Measurements from ENCODE around the gene SH2D2A. TPM values are rescaled to one million over a fixed set of nuclear protein-coding genes. Genes with fewer than 3 reads are reported as not detected.

The SH2D2A gene
- total and polyA plus RNA-seq, 9 of the 15 experiments (the other 6 are each of a cell fraction or from before 2014, with no cell fraction given): 0.89 to 33.6 (median 6.9) TPM

DNA sequence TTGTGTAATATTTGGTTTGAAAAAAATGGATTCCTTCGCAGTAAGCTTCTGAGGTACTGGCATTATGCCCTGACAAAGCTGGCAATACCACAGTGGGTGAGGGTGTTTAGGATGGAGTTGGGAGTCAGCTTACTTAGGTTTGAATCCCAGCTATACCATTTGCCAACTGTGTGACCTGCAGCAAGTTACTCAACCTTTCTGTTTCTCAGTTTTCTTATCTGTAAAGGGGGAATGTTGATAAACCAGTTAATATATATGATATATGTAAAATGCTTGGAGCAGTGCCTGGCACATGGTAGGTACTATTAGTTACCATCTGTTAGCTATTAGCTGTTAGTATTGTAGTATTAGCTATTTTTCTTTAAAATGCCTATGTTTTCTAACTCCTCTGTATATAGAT lies 60.3 kb downstream of the SH2D2A start:
- H3K9me3 ChIP-seq (replicated peaks; ENCODE audit: control insufficient read depth, insufficient read depth, low read depth, low read length): no peaks in the 10 kb centered on the region
- ATAC-seq (no peak), DNase-seq (ENCODE audit: extremely low read depth in 1 of 4, low spot score in 3 of 4) (no peak), FAIRE-seq (no peak)
- H4K20me1 ChIP-seq (replicated peaks; ENCODE audit: control insufficient read depth, insufficient read depth, low read length): no peaks in the 10 kb centered on the region
- BruUV-seq (replicated peaks): no TSS peak
- ChIA-PET POLR2A (interaction anchor here (0.9 to 4.6 kb wide), 5 partner anchors 10 to 67 kb away, joined by 3 to 27 read pairs (median 4); partner anchors contain the start of genes ISG20L2, METTL25B, MRPL24 and PRCC), CTCF (ENCODE audit: low intra/inter-chr PET ratio) (no interaction called here)
- peaks cover 40 to 42% of the 10 kb centered on the region in 2 experiments; a peak in 4 of 5 replicates for H3K4me1 ChIP-seq (replicated peaks in 1 of 2; ENCODE audit: control insufficient read depth in 2 of 2, insufficient read depth in 2 of 2, low read length in 2 of 2)
- H3K36me3 ChIP-seq (ENCODE audit: control insufficient read depth, insufficient read depth, low read length): no peaks in the 10 kb centered on the region
- H3K27ac ChIP-seq (ENCODE audit: extremely low read depth, low read depth, low read length): no peak overlapping the region
- no peak overlapping the region for H2AFZ ChIP-seq (ENCODE audit: low read depth, low read length)
- H3K9me1 ChIP-seq (ENCODE audit: control insufficient read depth, insufficient read depth, low read length): no peaks in the 10 kb centered on the region
- no peaks in the 10 kb centered on the region for H3K27me3 ChIP-seq (ENCODE audit: control insufficient read depth in 2 of 2, insufficient read depth in 2 of 2, low read length in 2 of 2)
- intact Hi-C loops (cut with micrococcal nuclease): no loop called here
- WGBS (ENCODE audit: insufficient coverage, low coverage, missing lambda C conversion rate): 86% methylated on average over 1 of the region's 1 CpG
- H3K9ac ChIP-seq (ENCODE audit: insufficient read depth in 1 of 2, low read depth in 2 of 2, low read length in 2 of 2): no peak overlapping the region
- H3K4me3 ChIP-seq: no peak overlapping the region
- H3K79me2 ChIP-seq (ENCODE audit: control insufficient read depth, insufficient read depth, low read length): peaks cover 34% of the 10 kb centered on the region
- H3K4me2 ChIP-seq (ENCODE audit: insufficient read depth, low read length): no peak overlapping the region
- in situ Hi-C loops (cut with MboI): no loop called here
- 0 out of 4 replicates have a peak, but pooled peaks of 1 of the 2 experiments have one; percentile 23 for TF ChIP-seq MAZ (CRISPR knock-in tag; conservative IDR thresholded peaks at IDR 0.05 in 1 of 2, IDR thresholded peaks at IDR 0.05 in 1 of 2)
- TF ChIP-seq MTF1 (CRISPR knock-in tag; IDR thresholded peaks at IDR 0.05; ENCODE audit: borderline replicate concordance): no peak
- peak in 1 of 2 experiments; percentile 57; a peak in 1 of 4 replicates for TF ChIP-seq KDM1A (IDR thresholded peaks at IDR 0.05)
- peak; percentile 84; the same call in 1 of the 2 replicates for TF ChIP-seq BCOR (IDR thresholded peaks at IDR 0.05)
- TF ChIP-seq ADNP (tag; IDR thresholded peaks at IDR 0.05): 0 out of 2 replicates have a peak, but pooled peaks have one; percentile 36
- TF ChIP-seq CGGBP1 (CRISPR knock-in tag; IDR thresholded peaks at IDR 0.05): no peak
- peak; percentile 58 for TF ChIP-seq ZFP36 (IDR thresholded peaks at IDR 0.05; ENCODE audit: low read depth, low read length, partially characterized antibody)
- peak; percentile 95 for TF ChIP-seq RBM25 (IDR thresholded peaks at IDR 0.05; ENCODE audit: low read depth, low read length, severe bottlenecking)
- TF ChIP-seq RCOR1 (IDR thresholded peaks at IDR 0.05; ENCODE audit: borderline replicate concordance in 1 of 2, low read depth in 2 of 2, low read length in 2 of 2): peak in 1 of 2 experiments; percentile 58; a peak in 2 of 4 replicates

Other genes with a start within 250 kb of the SH2D2A start
Only the 7 nearest of the 18 such genes appear.
- gene ISG20L2, start 88.1 kb downstream of the SH2D2A start, total RNA-seq (2014; rRNA removed): 34.3 and 40.7 TPM in 2 replicates
- gene ISG20L2, start 88.1 kb downstream of the SH2D2A start, total RNA-seq (2014; rRNA removed; fragmentation: Illumina TruSeq; extraction: Trizol): 57.7 and 59.6 TPM in 2 replicates
- 52.6 and 53.3 TPM in 2 replicates for gene ISG20L2, start 88.1 kb downstream of the SH2D2A start, total RNA-seq (2015; rRNA removed; fragmentation: Illumina TruSeq; extraction: Trizol)
- gene ISG20L2, start 88.1 kb downstream of the SH2D2A start, total RNA-seq (2021): 46.3 and 50.3 TPM in 2 replicates
- 59.5 and 63.8 TPM in 2 replicates for gene ISG20L2, start 88.1 kb downstream of the SH2D2A start, polyA plus RNA-seq (2011; rRNA removed)
- gene ISG20L2, start 88.1 kb downstream of the SH2D2A start, polyA plus RNA-seq (2014; fragmentation: Illumina TruSeq; extraction: Trizol): 100 and 130 TPM in 2 replicates
- 10 to 100 TPM; 21.3 to 50.3 TPM for gene ISG20L2, start 88.1 kb downstream of the SH2D2A start, polyA plus RNA-seq (2014; fragmentation: Nextera tagmentation; extraction: Ambion mirVana)
- 41.5 and 50.9 TPM in 2 replicates for gene ISG20L2, start 88.1 kb downstream of the SH2D2A start, polyA plus RNA-seq (2014; rRNA removed)
- 103 and 134 TPM in 2 replicates for gene MRPL24, start 75.8 kb downstream of the SH2D2A start, total RNA-seq (2014; rRNA removed)
- gene MRPL24, start 75.8 kb downstream of the SH2D2A start, total RNA-seq (2014; rRNA removed; fragmentation: Illumina TruSeq; extraction: Trizol): 91.6 and 91.8 TPM in 2 replicates
- 105 and 113 TPM in 2 replicates for gene MRPL24, start 75.8 kb downstream of the SH2D2A start, total RNA-seq (2015; rRNA removed; fragmentation: Illumina TruSeq; extraction: Trizol)
- 74.0 and 74.3 TPM in 2 replicates for gene MRPL24, start 75.8 kb downstream of the SH2D2A start, total RNA-seq (2021)
- gene MRPL24, start 75.8 kb downstream of the SH2D2A start, polyA plus RNA-seq (2011; rRNA removed): 97.5 and 101 TPM in 2 replicates
- gene MRPL24, start 75.8 kb downstream of the SH2D2A start, polyA plus RNA-seq (2014; fragmentation: Illumina TruSeq; extraction: Trizol): 153 and 163 TPM in 2 replicates
- gene MRPL24, start 75.8 kb downstream of the SH2D2A start, polyA plus RNA-seq (2014; fragmentation: Nextera tagmentation; extraction: Ambion mirVana): 100 to 1,000 TPM; 206 to 267 TPM
- 115 and 141 TPM in 2 replicates for gene MRPL24, start 75.8 kb downstream of the SH2D2A start, polyA plus RNA-seq (2014; rRNA removed)
- gene HDGF, start 65.2 kb downstream of the SH2D2A start, total RNA-seq (2014; rRNA removed): 470 and 501 TPM in 2 replicates
- gene HDGF, start 65.2 kb downstream of the SH2D2A start, total RNA-seq (2014; rRNA removed; fragmentation: Illumina TruSeq; extraction: Trizol): 400 and 403 TPM in 2 replicates
- 392 and 404 TPM in 2 replicates for gene HDGF, start 65.2 kb downstream of the SH2D2A start, total RNA-seq (2015; rRNA removed; fragmentation: Illumina TruSeq; extraction: Trizol)
- gene HDGF, start 65.2 kb downstream of the SH2D2A start, total RNA-seq (2021): 390 and 425 TPM in 2 replicates
- 224 and 310 TPM in 2 replicates for gene HDGF, start 65.2 kb downstream of the SH2D2A start, polyA plus RNA-seq (2011; rRNA removed)
- 507 and 601 TPM in 2 replicates for gene HDGF, start 65.2 kb downstream of the SH2D2A start, polyA plus RNA-seq (2014; fragmentation: Illumina TruSeq; extraction: Trizol)
- 10 to 100 TPM; 38.8 to 41.8 TPM for gene HDGF, start 65.2 kb downstream of the SH2D2A start, polyA plus RNA-seq (2014; fragmentation: Nextera tagmentation; extraction: Ambion mirVana)
- 358 and 372 TPM in 2 replicates for gene HDGF, start 65.2 kb downstream of the SH2D2A start, polyA plus RNA-seq (2014; rRNA removed)
- 51.0 and 86.2 TPM in 2 replicates for gene PRCC, start 49.3 kb downstream of the SH2D2A start, total RNA-seq (2014; rRNA removed)
- 32.1 and 35.1 TPM in 2 replicates for gene PRCC, start 49.3 kb downstream of the SH2D2A start, total RNA-seq (2014; rRNA removed; fragmentation: Illumina TruSeq; extraction: Trizol)
- gene PRCC, start 49.3 kb downstream of the SH2D2A start, total RNA-seq (2015; rRNA removed; fragmentation: Illumina TruSeq; extraction: Trizol): 35.8 and 41.1 TPM in 2 replicates
- 85.3 and 89.5 TPM in 2 replicates for gene PRCC, start 49.3 kb downstream of the SH2D2A start, total RNA-seq (2021)
- gene PRCC, start 49.3 kb downstream of the SH2D2A start, polyA plus RNA-seq (2011; rRNA removed): 38.8 and 70.2 TPM in 2 replicates
- gene PRCC, start 49.3 kb downstream of the SH2D2A start, polyA plus RNA-seq (2014; fragmentation: Illumina TruSeq; extraction: Trizol): 133 and 201 TPM in 2 replicates
- gene PRCC, start 49.3 kb downstream of the SH2D2A start, polyA plus RNA-seq (2014; fragmentation: Nextera tagmentation; extraction: Ambion mirVana): 10 to 100 TPM; 23.9 to 25.5 TPM
- gene PRCC, start 49.3 kb downstream of the SH2D2A start, polyA plus RNA-seq (2014; rRNA removed): 53.6 and 68.0 TPM in 2 replicates
- gene INSRR, start 42.3 kb upstream of the SH2D2A start, total RNA-seq (2014; rRNA removed): 0.08 TPM in 1 of 2 replicates, not detected in the other
- gene INSRR, start 42.3 kb upstream of the SH2D2A start, total RNA-seq (2014; rRNA removed; fragmentation: Illumina TruSeq; extraction: Trizol): 0.04 TPM in 1 of 2 replicates, not detected in the other
- gene INSRR, start 42.3 kb upstream of the SH2D2A start, total RNA-seq (2015; rRNA removed; fragmentation: Illumina TruSeq; extraction: Trizol): 0.04 and 0.07 TPM in 2 replicates
- 0.18 TPM in 2 replicates for gene INSRR, start 42.3 kb upstream of the SH2D2A start, total RNA-seq (2021)
- 0.06 and 0.07 TPM in 2 replicates for gene INSRR, start 42.3 kb upstream of the SH2D2A start, polyA plus RNA-seq (2011; rRNA removed)
- 0.03 and 0.06 TPM in 2 replicates for gene INSRR, start 42.3 kb upstream of the SH2D2A start, polyA plus RNA-seq (2014; fragmentation: Illumina TruSeq; extraction: Trizol)
- gene INSRR, start 42.3 kb upstream of the SH2D2A start, polyA plus RNA-seq (2014; fragmentation: Nextera tagmentation; extraction: Ambion mirVana): not detected
- gene INSRR, start 42.3 kb upstream of the SH2D2A start, polyA plus RNA-seq (2014; rRNA removed): 0.07 and 0.12 TPM in 2 replicates
- gene NTRK1, start 44.0 kb upstream of the SH2D2A start, total RNA-seq (2014; rRNA removed): 22.4 and 23.1 TPM in 2 replicates
- 3.3 and 4.8 TPM in 2 replicates for gene NTRK1, start 44.0 kb upstream of the SH2D2A start, total RNA-seq (2014; rRNA removed; fragmentation: Illumina TruSeq; extraction: Trizol)
- 4.0 and 4.2 TPM in 2 replicates for gene NTRK1, start 44.0 kb upstream of the SH2D2A start, total RNA-seq (2015; rRNA removed; fragmentation: Illumina TruSeq; extraction: Trizol)
- gene NTRK1, start 44.0 kb upstream of the SH2D2A start, total RNA-seq (2021): 28.0 and 30.0 TPM in 2 replicates
- 18.2 and 21.5 TPM in 2 replicates for gene NTRK1, start 44.0 kb upstream of the SH2D2A start, polyA plus RNA-seq (2011; rRNA removed)
- 7.9 and 16.1 TPM in 2 replicates for gene NTRK1, start 44.0 kb upstream of the SH2D2A start, polyA plus RNA-seq (2014; fragmentation: Illumina TruSeq; extraction: Trizol)
- gene NTRK1, start 44.0 kb upstream of the SH2D2A start, polyA plus RNA-seq (2014; fragmentation: Nextera tagmentation; extraction: Ambion mirVana): 1 to 10 TPM in 1 of 2 experiments, under 1 TPM in 1; 0.46 to 2.3 TPM
- 23.3 and 26.2 TPM in 2 replicates for gene NTRK1, start 44.0 kb upstream of the SH2D2A start, polyA plus RNA-seq (2014; rRNA removed)
- 6.4 and 12.7 TPM in 2 replicates for gene PEAR1, start 76.9 kb upstream of the SH2D2A start, total RNA-seq (2014; rRNA removed)
- gene PEAR1, start 76.9 kb upstream of the SH2D2A start, total RNA-seq (2014; rRNA removed; fragmentation: Illumina TruSeq; extraction: Trizol): 2.5 and 2.6 TPM in 2 replicates
- gene PEAR1, start 76.9 kb upstream of the SH2D2A start, total RNA-seq (2015; rRNA removed; fragmentation: Illumina TruSeq; extraction: Trizol): 5.9 and 6.0 TPM in 2 replicates
- 5.2 and 6.1 TPM in 2 replicates for gene PEAR1, start 76.9 kb upstream of the SH2D2A start, total RNA-seq (2021)
- 13.9 and 16.6 TPM in 2 replicates for gene PEAR1, start 76.9 kb upstream of the SH2D2A start, polyA plus RNA-seq (2011; rRNA removed)
- gene PEAR1, start 76.9 kb upstream of the SH2D2A start, polyA plus RNA-seq (2014; fragmentation: Illumina TruSeq; extraction: Trizol): 6.8 and 9.8 TPM in 2 replicates
- 1 to 10 TPM in 1 of 2 experiments, under 1 TPM in 1; 0.87 to 1.1 TPM for gene PEAR1, start 76.9 kb upstream of the SH2D2A start, polyA plus RNA-seq (2014; fragmentation: Nextera tagmentation; extraction: Ambion mirVana)
- gene PEAR1, start 76.9 kb upstream of the SH2D2A start, polyA plus RNA-seq (2014; rRNA removed): 7.0 and 9.1 TPM in 2 replicates

All from K562 (cell line).